ENCODE results near the gene AGER.

AGER gene

DNA sequence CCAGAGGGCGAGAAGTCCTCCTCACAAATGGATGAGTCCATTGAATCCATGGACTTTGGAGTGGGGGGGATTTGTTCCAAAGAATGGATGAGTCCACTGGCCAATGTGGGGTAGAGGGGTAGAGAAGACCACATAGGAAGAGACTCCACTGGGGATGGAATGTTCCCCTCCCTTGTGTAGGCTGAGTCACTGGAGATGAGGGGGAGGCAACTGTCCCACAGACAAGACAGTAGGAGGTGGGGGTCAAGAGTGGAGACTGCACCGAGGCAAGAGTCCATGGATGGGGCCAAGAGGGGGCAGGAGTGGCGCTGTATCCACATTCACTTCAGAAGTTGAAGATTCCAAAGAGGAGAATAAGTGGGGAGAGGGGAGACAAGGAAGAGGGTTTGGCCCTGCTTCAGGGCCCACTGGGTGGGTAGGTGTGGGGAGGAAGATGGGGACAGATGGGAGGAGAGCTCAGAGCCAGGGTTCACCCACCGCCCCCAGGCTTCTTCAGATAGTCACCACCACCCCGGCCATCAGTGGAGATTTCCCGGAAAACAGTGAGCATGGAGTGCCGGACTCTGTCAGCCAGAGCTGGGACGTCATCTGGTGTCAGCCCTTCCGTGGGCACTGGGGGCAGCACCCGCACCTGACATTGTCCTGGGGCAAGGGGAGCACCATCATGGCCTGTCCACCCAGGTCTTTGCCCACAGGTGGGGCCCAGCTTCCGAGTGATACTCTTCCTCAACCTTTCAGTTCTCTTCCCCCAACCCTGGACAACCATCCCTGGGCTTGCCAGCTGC, 15.1 kb downstream of the AGER start:
- Mint-ChIP-seq H3K27ac (ENCODE audit: low read depth) (no peak overlapping the region), H3K4me1 (peaks cover 24% of the 10 kb centered on the region), H3K9me3 (no peaks in the 10 kb centered on the region), H3K36me3 (ENCODE audit: insufficient read depth) (peaks cover 15% of the 10 kb centered on the region), H3K27me3 (no peaks in the 10 kb centered on the region), H3K4me3 (no peak overlapping the region)
- DNase-seq (ENCODE audit: low spot score in 2 of 2), result no peak
- no peak for ATAC-seq (replicated peaks; ENCODE audit: extremely low read depth, poor library complexity, severe bottlenecking)

DNA sequence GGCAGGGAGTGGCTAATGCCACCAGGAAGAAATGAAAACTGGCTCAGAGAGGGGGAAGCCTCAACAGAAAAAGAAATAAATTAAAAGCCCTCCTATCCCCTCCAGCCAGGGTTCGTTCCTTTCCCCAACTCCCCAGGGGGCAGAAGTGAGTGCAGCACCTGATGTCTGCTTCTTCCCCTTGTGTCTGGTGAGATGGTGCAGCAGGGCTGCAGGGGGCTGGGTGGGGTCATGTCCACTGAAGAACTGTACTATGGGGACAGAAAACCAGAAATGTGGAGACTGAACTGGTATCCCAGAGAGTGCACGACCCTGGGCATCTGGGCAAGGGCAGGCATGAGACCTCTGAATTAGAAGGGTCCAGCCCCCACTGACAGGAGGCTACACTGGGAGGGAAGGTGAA, 15.7 kb downstream of the AGER start:
- Mint-ChIP-seq H3K27ac (ENCODE audit: low read depth) (no peak overlapping the region), H3K4me3 (no peak overlapping the region), H3K36me3 (ENCODE audit: insufficient read depth) (peaks cover 15% of the 10 kb centered on the region), H3K27me3 (no peaks in the 10 kb centered on the region), H3K4me1 (peaks cover 17% of the 10 kb centered on the region), H3K9me3 (no peaks in the 10 kb centered on the region)
- ATAC-seq (replicated peaks; ENCODE audit: extremely low read depth, poor library complexity, severe bottlenecking) (no peak), DNase-seq (ENCODE audit: low spot score in 2 of 2) (no peak)

DNA sequence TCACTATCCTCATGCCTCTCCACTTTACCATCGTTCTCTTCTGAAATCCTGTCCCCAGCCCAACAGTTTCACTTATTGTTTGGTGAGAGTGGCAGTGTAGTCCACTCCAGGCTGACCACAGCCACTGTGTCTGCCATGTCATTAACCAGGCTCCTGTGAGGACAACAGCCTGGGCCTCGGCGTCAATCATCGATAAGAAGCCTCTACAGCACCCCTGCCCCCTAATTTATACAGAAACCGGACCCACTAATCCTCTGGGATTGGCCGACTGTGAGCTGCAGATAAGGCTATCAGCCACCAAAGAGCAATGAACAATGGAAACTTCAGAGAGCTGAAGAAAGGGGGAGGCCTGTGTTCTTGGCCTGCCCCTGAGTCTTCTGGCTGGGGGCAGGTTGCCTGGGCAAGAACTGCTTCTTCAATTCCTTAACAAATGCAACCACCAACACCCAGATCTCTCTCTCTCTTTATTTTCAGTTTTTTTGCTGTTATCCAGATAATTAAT, 16.2 kb downstream of the AGER start:
- DNase-seq (ENCODE audit: low spot score in 2 of 2) (no peak), ATAC-seq (replicated peaks; ENCODE audit: extremely low read depth, poor library complexity, severe bottlenecking) (no peak)
- no peaks in the 10 kb centered on the region for H3K9me3 Mint-ChIP-seq
- H3K27me3 Mint-ChIP-seq, result no peaks in the 10 kb centered on the region
- H3K27ac Mint-ChIP-seq (ENCODE audit: low read depth), result no peak overlapping the region
- peaks cover 15% of the 10 kb centered on the region for H3K36me3 Mint-ChIP-seq (ENCODE audit: insufficient read depth)
- H3K4me1 Mint-ChIP-seq, result peaks cover 14% of the 10 kb centered on the region
- H3K4me3 Mint-ChIP-seq, result no peak overlapping the region

DNA sequence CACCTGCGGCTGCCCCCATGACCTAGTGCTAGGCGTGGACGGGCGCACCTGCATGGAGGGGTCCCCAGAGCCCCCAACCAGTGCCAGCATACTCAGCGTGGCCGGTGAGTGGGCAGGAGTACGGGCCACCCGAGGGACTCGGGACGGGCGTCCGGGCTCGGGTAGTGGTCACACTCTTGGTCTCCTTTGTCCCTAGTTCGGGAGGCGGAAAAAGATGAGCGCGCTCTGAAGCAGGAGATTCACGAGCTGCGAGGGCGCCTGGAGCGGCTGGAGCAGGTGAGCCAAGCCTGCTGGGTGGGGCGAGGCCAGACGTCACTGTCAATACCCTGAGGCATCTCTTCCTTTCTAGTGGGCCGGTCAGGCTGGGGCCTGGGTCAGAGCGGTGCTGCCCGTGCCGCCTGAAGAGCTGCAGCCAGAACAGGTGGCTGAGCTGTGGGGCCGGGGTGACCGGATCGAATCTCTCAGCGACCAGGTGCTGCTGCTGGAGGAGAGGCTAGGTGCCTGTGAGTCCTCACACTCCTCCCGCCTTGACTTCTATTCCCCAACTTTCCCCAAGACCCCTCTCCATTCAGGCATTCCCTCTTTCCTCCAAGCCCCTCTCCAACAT, 16.8 kb downstream of the AGER start:
- Mint-ChIP-seq H3K27me3 (no peaks in the 10 kb centered on the region), H3K9me3 (no peaks in the 10 kb centered on the region), H3K4me3 (no peak overlapping the region), H3K36me3 (ENCODE audit: insufficient read depth) (peaks cover 15% of the 10 kb centered on the region), H3K4me1 (peaks cover 14% of the 10 kb centered on the region), H3K27ac (ENCODE audit: low read depth) (no peak overlapping the region)
- ATAC-seq (replicated peaks; ENCODE audit: extremely low read depth, poor library complexity, severe bottlenecking) (no peak), DNase-seq (ENCODE audit: low spot score in 2 of 2) (no peak)

DNA sequence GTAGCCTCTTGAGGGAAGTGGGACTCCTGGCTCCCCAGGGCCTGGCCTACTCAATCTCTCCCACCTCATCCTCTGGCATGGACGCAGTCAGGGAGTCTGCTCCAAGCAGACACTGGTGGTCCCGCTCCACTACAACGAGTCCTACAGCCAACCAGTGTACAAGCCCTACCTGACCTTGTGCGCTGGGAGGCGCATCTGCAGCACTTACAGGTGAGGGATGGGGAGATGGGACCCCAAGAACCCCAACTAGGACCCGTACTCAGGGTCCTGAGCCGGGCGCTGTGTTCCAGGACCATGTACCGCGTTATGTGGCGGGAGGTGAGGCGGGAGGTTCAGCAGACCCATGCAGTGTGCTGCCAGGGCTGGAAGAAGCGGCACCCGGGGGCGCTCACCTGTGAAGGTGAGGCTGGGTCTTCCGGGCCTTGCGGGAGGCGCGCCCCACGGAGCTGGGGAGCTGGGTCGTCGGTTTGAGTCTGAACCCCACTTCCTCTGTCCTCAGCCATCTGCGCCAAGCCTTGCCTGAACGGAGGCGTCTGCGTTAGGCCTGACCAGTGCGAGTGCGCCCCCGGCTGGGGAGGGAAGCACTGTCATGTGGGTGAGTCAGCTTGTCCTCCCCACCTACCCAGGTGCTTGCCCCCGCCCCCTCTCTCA, 17.5 kb downstream of the AGER start:
- Mint-ChIP-seq H3K36me3 (ENCODE audit: insufficient read depth) (peaks cover 15% of the 10 kb centered on the region), H3K4me3 (no peak overlapping the region), H3K9me3 (no peaks in the 10 kb centered on the region), H3K27me3 (no peaks in the 10 kb centered on the region), H3K27ac (ENCODE audit: low read depth) (peak overlapping the region; percentile 51), H3K4me1 (peaks cover 14% of the 10 kb centered on the region)
- ATAC-seq (replicated peaks; ENCODE audit: extremely low read depth, poor library complexity, severe bottlenecking) (no peak), DNase-seq (ENCODE audit: low spot score in 2 of 2) (no peak)

DNA sequence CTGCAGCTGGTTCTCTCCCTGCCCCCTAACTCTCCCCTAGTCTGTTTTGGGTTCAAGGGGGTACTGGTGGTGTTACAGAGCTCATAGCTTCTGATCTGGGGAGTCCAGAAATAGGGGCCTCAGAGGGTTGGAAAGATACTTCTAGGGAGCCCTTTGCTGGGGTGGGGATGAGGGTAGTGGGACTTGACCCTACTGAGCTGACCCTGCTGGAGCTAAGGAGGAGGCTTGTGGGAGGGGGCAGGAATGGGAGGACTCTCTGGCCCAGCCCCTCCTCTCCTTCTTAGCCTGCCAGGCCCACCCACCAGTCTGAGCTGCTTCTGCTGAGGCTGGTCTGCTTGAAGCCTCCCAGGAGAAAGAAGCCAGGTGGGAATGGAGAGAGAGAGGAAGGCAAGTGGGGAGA, 19.8 kb downstream of the AGER start, which contains the start of gene EGFL8:
Gene EGFL8 (plus strand): TSS at position 301 of the 400 bp plus-strand sequence. CDS start 1,571 bp downstream, outside the sequence.
- no peak for ATAC-seq (replicated peaks; ENCODE audit: extremely low read depth, poor library complexity, severe bottlenecking)
- H3K4me1 Mint-ChIP-seq, result peaks cover 6% of the 10 kb centered on the region
- H3K36me3 Mint-ChIP-seq (ENCODE audit: insufficient read depth), result peaks cover 8% of the 10 kb centered on the region
- H3K4me3 Mint-ChIP-seq, result no peak within 1 kb of the TSS
- no peaks in the 10 kb centered on the region for H3K27me3 Mint-ChIP-seq
- H3K27ac Mint-ChIP-seq (ENCODE audit: low read depth), result peak within 1 kb of the TSS; percentile 51
- no peaks in the 10 kb centered on the region for H3K9me3 Mint-ChIP-seq
- DNase-seq (ENCODE audit: low spot score in 2 of 2), result no peak

DNA sequence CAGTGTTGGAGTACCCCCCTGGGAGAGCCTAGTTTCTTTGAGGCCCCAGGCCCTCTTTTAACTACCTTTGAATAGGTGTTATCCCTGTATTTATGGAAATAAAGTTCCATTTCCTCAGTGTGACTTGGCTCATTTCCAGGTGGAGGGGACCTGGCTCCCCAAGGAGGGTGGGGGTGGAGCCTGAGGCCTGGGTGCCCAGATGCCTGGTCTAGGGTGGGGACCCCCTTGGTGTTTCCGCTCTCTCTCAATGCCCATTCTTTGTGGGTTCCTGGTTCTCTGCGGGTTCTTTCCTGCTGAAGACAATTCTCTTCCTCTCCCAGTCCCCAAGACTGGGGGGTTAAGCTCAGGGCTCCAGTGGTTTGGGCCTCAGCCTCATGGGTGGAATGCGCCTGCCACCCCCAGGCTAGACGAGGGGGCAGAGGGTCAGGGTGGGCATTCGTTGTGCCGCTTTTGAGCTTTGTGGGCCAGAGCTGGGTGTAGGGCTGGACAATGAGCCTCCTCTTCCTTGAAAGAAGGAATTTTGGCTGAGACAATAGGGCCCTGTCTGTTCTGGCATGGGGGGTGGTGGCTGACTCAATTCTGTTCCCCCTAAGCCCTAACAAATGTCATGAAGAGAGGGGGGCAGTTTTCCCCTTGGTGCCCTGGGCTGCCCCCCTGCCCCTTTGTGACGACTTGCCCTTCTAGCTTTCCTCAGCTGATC, 20.3 kb downstream of the AGER start:
- no peak for ATAC-seq (replicated peaks; ENCODE audit: extremely low read depth, poor library complexity, severe bottlenecking)
- H3K27me3 Mint-ChIP-seq, result no peaks in the 10 kb centered on the region
- H3K4me3 Mint-ChIP-seq, result no peak overlapping the region
- peaks cover 4% of the 10 kb centered on the region for H3K4me1 Mint-ChIP-seq
- H3K27ac Mint-ChIP-seq (ENCODE audit: low read depth), result no peak overlapping the region
- peaks cover 5% of the 10 kb centered on the region for H3K36me3 Mint-ChIP-seq (ENCODE audit: insufficient read depth)
- no peak for DNase-seq (ENCODE audit: low spot score in 2 of 2)
- no peaks in the 10 kb centered on the region for H3K9me3 Mint-ChIP-seq

DNA sequence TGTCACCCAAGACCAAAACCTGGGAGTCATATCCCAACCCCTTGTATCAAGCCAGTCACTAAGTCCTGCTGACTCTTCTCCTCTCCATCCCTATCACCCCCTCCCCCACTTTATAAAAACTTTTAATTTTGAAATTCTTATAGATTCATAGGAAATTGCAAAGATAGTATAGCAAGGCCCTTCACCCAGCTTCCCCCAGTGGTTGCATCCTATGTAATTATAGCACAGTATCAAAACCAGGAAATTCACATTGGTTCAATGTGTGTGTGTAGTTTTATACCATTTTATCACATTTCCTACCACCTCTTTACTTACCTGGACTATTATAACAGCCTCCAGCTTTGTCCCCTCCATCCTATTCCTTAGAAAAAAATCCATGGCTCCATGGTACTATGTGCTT, 26.0 kb downstream of the AGER start:
- H3K9me3 Mint-ChIP-seq, result no peaks in the 10 kb centered on the region
- no peak overlapping the region for H3K27ac Mint-ChIP-seq (ENCODE audit: low read depth)
- ATAC-seq (replicated peaks; ENCODE audit: extremely low read depth, poor library complexity, severe bottlenecking), result no peak
- H3K27me3 Mint-ChIP-seq, result no peaks in the 10 kb centered on the region
- H3K4me3 Mint-ChIP-seq, result no peak overlapping the region
- H3K4me1 Mint-ChIP-seq, result peaks cover 32% of the 10 kb centered on the region
- DNase-seq (ENCODE audit: low spot score in 2 of 2), result no peak
- H3K36me3 Mint-ChIP-seq (ENCODE audit: insufficient read depth), result peaks cover 12% of the 10 kb centered on the region

DNA sequence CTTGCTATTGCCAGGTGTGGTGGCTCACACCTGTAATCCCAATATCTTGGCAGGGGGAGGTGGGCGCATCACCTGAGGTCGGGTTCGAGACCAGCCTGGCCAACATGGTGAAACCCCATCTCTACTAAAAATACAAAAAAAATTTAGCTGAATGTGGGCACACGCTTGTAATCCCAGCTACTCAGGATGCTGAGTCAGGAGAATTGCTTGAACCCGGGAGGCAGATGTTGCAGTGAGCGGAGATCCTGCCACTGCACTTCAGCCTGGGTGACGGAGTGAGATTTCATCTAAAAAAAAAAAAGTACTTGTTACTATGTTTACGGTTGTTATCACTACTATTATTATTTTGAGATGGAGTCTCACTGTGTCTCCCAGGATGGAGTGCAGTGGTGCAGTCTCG, 27.2 kb downstream of the AGER start:
- H3K27ac Mint-ChIP-seq (ENCODE audit: low read depth), result no peak overlapping the region
- H3K36me3 Mint-ChIP-seq (ENCODE audit: insufficient read depth), result peaks cover 12% of the 10 kb centered on the region
- H3K4me1 Mint-ChIP-seq, result peaks cover 41% of the 10 kb centered on the region
- DNase-seq (ENCODE audit: low spot score in 2 of 2) (no peak), ATAC-seq (replicated peaks; ENCODE audit: extremely low read depth, poor library complexity, severe bottlenecking) (no peak)
- H3K9me3 Mint-ChIP-seq, result no peaks in the 10 kb centered on the region
- H3K27me3 Mint-ChIP-seq, result no peaks in the 10 kb centered on the region
- H3K4me3 Mint-ChIP-seq, result no peak overlapping the region

DNA sequence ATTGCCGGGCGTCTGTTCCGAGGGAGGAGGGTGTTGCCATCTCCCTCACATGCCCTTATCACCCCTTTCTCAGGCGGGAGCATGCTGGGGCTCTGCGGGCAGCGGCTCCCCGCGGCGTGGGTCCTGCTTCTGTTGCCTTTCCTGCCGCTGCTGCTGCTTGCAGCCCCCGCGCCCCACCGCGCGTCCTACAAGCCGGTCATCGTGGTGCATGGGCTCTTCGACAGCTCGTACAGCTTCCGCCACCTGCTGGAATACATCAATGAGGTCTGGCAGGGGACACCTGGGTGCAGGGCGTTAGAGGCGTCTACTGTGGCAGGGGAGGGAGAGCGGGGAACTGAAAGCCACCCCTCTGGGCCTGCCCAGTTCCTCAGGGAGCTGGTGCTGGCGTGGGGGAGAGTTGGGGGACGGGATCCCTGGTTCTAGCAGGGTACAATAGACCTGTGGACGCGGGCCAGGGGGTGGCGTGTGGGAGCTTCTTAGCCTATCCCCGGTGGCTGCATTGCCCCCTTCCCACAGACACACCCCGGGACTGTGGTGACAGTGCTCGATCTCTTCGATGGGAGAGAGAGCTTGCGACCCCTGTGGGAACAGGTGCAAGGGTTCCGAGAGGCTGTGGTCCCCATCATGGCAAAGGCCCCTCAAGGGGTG, 29.4 kb downstream of the AGER start:
- H3K27me3 Mint-ChIP-seq, result peaks cover 19% of the 10 kb centered on the region
- peak overlapping the region; percentile 83 for H3K27ac Mint-ChIP-seq (ENCODE audit: low read depth)

DNA sequence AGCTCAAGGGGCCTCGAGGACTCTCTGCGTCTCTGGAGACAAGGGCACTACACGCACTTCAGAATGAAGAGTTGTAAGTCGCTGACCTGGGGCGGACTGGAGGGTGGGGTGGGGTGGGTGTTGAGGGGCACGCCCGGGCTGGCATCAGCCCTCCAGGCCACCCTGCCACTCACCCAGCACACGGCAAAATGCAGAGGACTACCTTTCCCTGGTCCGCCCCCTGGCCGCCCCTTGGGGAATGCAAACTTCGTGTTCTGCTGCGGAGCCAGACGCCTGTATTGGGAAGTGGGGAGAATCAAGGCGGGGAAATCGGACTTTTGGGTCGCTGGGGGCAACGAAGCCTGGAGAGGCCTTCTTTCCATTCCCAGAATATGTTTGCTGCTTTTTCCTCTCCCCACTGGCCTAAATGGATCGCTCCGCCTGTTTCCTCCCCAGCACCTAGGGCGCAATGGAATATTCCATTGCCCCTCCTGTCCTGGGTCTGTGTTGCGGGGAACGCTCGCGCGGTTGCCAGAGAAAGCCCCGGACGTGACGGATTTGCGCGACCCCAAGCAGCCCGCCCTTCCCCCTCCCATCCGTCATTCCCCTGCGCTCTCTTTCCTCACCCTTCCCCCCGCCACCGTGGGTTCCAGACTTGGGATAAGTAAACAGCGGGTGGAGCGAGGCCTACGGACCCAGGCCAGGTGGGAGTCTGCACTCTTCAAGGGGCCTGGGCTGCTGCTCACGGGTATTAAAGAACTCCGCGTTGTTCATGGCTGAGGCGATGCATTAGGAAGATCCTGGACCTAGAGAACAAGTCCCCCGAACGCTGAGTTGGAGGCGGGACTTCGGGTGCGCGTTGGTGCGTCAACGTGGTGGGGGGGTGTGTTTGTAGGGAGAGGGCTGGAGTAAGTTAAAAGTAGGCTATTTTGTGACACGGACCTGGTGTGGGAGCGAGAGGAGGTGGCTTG, 30.2 kb downstream of the AGER start, which contains the start of gene PPT2:
Gene PPT2 (plus strand): TSS at position 578 of the 950 bp plus-strand sequence. CDS start 454 bp downstream, outside the sequence.
- peak within 1 kb of the TSS; percentile 87 for H3K4me3 Mint-ChIP-seq
- H3K36me3 Mint-ChIP-seq (ENCODE audit: insufficient read depth), result peaks cover 13% of the 10 kb centered on the region
- H3K9me3 Mint-ChIP-seq, result no peaks in the 10 kb centered on the region
- ATAC-seq (replicated peaks; ENCODE audit: extremely low read depth, poor library complexity, severe bottlenecking), result peak; percentile 79
- H3K27ac Mint-ChIP-seq (ENCODE audit: low read depth), result peak within 1 kb of the TSS; percentile 83
- peaks cover 27% of the 10 kb centered on the region for H3K27me3 Mint-ChIP-seq
- H3K4me1 Mint-ChIP-seq, result peaks cover 56% of the 10 kb centered on the region
- peak; percentile 52 to 65 for DNase-seq (ENCODE audit: low spot score in 2 of 2)

More for the DNA sequence above, 29.4 kb downstream of the AGER start:
- H3K4me3 Mint-ChIP-seq, result peak overlapping the region; percentile 87
- ATAC-seq (replicated peaks; ENCODE audit: extremely low read depth, poor library complexity, severe bottlenecking), result peak; percentile 70
- H3K36me3 Mint-ChIP-seq (ENCODE audit: insufficient read depth), result peaks cover 12% of the 10 kb centered on the region
- H3K9me3 Mint-ChIP-seq, result no peaks in the 10 kb centered on the region
- peak; percentile 49 to 51 for DNase-seq (ENCODE audit: low spot score in 2 of 2)
- H3K4me1 Mint-ChIP-seq, result peaks cover 52% of the 10 kb centered on the region

Measured in central memory CD8-positive, alpha-beta T cell (primary cell).